HepG2 (cell line): ENCODE measurements around the gene LCMT2. TPM values are rescaled to one million over a fixed set of nuclear protein-coding genes. Genes with fewer than 3 reads are reported as not detected.

ENCODE experiments used
- ARNT2 ChIP-seq: sonication (generic); formaldehyde crosslinking; IDR thresholded peaks from 2 replicates; pipeline ENCODE4 v1.8.0; 2022; ENCODE audit warnings: mild to moderate bottlenecking, low read depth, missing genetic modification reagents, moderate library complexity
- CBX1 ChIP-seq: IDR thresholded peaks from one replicate; pipeline ENCODE4 v1.6.1; 2016; ENCODE audit warnings: antibody characterized with exemption, low read depth
- MAZ ChIP-seq, 2 experiments: sonication (generic) in 1 of 2; formaldehyde crosslinking in 1 of 2; IDR thresholded peaks; 2 replicates each; pipeline versions ENCODE4 v1.5.0 to v1.6.1; 2012 to 2020; ENCODE audit warnings: low read depth in 2 of 2, mild to moderate bottlenecking in 2 of 2, borderline replicate concordance in 1 of 2, improper control_type of control experiment in 1 of 2, low read length in 1 of 2, missing genetic modification reagents in 1 of 2, moderate library complexity in 1 of 2
- PHF5A ChIP-seq: IDR thresholded peaks from one replicate; pipeline ENCODE4 v1.6.1; 2018; ENCODE audit warnings: low read depth, missing genetic modification reagents; ENCODE audit not compliant: unreplicated experiment
- SP140L ChIP-seq: sonication (generic); formaldehyde crosslinking; IDR thresholded peaks from 2 replicates; pipeline ENCODE4 v1.4.0; 2020; ENCODE audit warnings: missing genetic modification reagents, borderline replicate concordance
- ZNF607 ChIP-seq: sonication (generic); formaldehyde crosslinking; IDR thresholded peaks from 2 replicates; pipeline ENCODE4 v1.5.1; 2020; ENCODE audit warnings: missing genetic modification reagents, mild to moderate bottlenecking, borderline replicate concordance
- ZNF674 ChIP-seq: sonication (generic); formaldehyde crosslinking; IDR thresholded peaks from 2 replicates; pipeline ENCODE4 v1.5.0; 2020; ENCODE audit warnings: low read depth, mild to moderate bottlenecking, missing genetic modification reagents
- polyA plus RNA-seq, 8 experiments: library from polyadenylated mRNA; depleted of rRNA in 3 of 8; stranded (reverse) in 7 of 8; unstranded in 1 of 8; fragments of >200 nt; fragmentation: Illumina TruSeq in 4 of 8; extraction: Trizol in 4 of 8; gene quantifications; 2 replicates each; pipeline versions ENCODE4 v1.2.1 to v1.2.3, GENCODE V29; 2011 to 2016; ENCODE audit warnings: low read depth in 4 of 8, missing spikeins in 1 of 8, mixed read lengths in 1 of 8; ENCODE audit not compliant: insufficient read depth in 1 of 8
- total RNA-seq, 5 experiments: library from RNA; depleted of rRNA; stranded (reverse); fragments of >200 nt; fragmentation: Illumina TruSeq; extraction: Trizol; gene quantifications; 2 replicates each; pipeline ENCODE4 v1.2.3, GENCODE V29; 2016; ENCODE audit warnings: low read depth in 1 of 5
- TF ChIP-seq, protein P1 (sequence below), 2 experiments: fragments of 450-650 bp in 1 of 2; sonication (generic) in 1 of 2; formaldehyde crosslinking in 1 of 2; IDR thresholded peaks; 2 replicates each; pipeline versions ENCODE4 v1.6.1 to v1.8.0; 2016 to 2022; ENCODE audit warnings: antibody characterized with exemption in 1 of 2, mild to moderate bottlenecking in 1 of 2, missing genetic modification reagents in 1 of 2
- TF ChIP-seq, protein P2 (sequence below): sonication (generic); formaldehyde crosslinking; IDR thresholded peaks from 2 replicates; pipeline ENCODE4 v1.8.0; 2022; ENCODE audit warnings: missing genetic modification reagents, mild to moderate bottlenecking, borderline replicate concordance
- TF ChIP-seq, protein P3 (sequence below): sonication (generic); formaldehyde crosslinking; conservative IDR thresholded peaks from 2 replicates; pipeline ENCODE4 v1.4.0; 2020; ENCODE audit warnings: missing genetic modification reagents
- TF ChIP-seq, protein P4 (sequence below): sonication (generic); formaldehyde crosslinking; conservative IDR thresholded peaks from 2 replicates; pipeline ENCODE4 v1.8.0; 2022; ENCODE audit warnings: low read depth, missing genetic modification reagents

Gene LCMT2
- total and polyA plus RNA-seq, 2 of the 13 experiments (the other 11 are each of a cell fraction or from before 2014, with no cell fraction given), result 6.9 to 9.1 TPM

DNA sequence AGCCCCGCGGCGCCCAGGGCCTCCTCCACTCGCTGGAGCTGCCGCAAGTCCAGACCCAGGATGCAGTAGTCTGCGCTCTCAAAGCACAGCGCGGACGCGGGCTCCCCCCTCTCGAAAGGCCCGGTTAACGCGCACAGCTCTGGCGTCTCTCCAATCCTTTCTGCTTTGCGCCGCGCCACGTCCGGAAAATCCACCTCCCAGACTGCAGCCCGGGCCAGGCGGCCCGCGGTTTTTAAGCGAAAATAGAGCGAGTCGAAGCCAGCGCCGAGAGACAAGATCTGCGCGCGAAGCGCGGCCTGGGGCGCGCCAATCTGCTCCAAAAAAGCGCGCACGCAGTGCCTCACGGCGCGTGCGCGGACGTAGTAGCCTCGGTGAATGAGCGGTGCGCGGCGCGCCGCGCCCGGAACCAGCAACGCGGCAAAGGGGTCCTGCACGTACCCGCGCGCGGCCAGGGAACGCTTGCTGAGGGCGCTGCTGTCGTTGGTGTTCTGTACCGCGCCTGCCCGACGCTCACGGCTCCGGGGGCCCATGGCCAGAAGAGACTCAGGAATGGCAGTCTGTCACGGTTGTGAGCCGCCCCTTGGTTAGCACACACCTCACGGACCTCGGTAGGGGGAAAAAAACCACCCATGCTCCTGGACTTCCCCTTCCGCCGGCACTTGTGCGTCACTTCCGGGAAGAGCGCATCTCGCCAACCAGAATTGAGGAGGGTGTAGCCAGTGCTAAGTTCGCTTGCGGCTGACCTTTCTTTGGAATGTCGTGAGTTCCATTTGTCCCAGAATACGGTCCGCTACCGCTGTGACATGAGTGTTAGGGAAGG lies at the start of gene LCMT2 (continued):
- TF ChIP-seq, protein P1, sequence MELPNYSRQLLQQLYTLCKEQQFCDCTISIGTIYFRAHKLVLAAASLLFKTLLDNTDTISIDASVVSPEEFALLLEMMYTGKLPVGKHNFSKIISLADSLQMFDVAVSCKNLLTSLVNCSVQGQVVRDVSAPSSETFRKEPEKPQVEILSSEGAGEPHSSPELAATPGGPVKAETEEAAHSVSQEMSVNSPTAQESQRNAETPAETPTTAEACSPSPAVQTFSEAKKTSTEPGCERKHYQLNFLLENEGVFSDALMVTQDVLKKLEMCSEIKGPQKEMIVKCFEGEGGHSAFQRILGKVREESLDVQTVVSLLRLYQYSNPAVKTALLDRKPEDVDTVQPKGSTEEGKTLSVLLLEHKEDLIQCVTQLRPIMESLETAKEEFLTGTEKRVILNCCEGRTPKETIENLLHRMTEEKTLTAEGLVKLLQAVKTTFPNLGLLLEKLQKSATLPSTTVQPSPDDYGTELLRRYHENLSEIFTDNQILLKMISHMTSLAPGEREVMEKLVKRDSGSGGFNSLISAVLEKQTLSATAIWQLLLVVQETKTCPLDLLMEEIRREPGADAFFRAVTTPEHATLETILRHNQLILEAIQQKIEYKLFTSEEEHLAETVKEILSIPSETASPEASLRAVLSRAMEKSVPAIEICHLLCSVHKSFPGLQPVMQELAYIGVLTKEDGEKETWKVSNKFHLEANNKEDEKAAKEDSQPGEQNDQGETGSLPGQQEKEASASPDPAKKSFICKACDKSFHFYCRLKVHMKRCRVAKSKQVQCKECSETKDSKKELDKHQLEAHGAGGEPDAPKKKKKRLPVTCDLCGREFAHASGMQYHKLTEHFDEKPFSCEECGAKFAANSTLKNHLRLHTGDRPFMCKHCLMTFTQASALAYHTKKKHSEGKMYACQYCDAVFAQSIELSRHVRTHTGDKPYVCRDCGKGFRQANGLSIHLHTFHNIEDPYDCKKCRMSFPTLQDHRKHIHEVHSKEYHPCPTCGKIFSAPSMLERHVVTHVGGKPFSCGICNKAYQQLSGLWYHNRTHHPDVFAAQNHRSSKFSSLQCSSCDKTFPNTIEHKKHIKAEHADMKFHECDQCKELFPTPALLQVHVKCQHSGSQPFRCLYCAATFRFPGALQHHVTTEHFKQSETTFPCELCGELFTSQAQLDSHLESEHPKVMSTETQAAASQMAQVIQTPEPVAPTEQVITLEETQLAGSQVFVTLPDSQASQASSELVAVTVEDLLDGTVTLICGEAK (IDR thresholded peaks at IDR 0.05), result peak; percentile 72
- TF ChIP-seq, protein P1 (CRISPR knock-in tag; IDR thresholded peaks at IDR 0.05), result no peak; the same call in 1 of the 2 replicates
- TF ChIP-seq ARNT2 (CRISPR knock-in tag), result peak; percentile 82; the same call in 1 of the 2 replicates
- TF ChIP-seq, protein P2, sequence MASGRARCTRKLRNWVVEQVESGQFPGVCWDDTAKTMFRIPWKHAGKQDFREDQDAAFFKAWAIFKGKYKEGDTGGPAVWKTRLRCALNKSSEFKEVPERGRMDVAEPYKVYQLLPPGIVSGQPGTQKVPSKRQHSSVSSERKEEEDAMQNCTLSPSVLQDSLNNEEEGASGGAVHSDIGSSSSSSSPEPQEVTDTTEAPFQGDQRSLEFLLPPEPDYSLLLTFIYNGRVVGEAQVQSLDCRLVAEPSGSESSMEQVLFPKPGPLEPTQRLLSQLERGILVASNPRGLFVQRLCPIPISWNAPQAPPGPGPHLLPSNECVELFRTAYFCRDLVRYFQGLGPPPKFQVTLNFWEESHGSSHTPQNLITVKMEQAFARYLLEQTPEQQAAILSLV (CRISPR knock-in tag), result no peak; the same call in 1 of the 2 replicates
- TF ChIP-seq, protein P3, sequence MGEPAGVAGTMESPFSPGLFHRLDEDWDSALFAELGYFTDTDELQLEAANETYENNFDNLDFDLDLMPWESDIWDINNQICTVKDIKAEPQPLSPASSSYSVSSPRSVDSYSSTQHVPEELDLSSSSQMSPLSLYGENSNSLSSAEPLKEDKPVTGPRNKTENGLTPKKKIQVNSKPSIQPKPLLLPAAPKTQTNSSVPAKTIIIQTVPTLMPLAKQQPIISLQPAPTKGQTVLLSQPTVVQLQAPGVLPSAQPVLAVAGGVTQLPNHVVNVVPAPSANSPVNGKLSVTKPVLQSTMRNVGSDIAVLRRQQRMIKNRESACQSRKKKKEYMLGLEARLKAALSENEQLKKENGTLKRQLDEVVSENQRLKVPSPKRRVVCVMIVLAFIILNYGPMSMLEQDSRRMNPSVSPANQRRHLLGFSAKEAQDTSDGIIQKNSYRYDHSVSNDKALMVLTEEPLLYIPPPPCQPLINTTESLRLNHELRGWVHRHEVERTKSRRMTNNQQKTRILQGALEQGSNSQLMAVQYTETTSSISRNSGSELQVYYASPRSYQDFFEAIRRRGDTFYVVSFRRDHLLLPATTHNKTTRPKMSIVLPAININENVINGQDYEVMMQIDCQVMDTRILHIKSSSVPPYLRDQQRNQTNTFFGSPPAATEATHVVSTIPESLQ (CRISPR knock-in tag), result no peak
- TF ChIP-seq ZNF674, result no peak
- TF ChIP-seq MAZ (IDR thresholded peaks at IDR 0.05; ENCODE audit: borderline replicate concordance, low read depth, low read length), result peak; percentile 36; the same call in 1 of the 2 replicates
- peak; percentile 61 for TF ChIP-seq MAZ (CRISPR knock-in tag; IDR thresholded peaks at IDR 0.05; ENCODE audit: low read depth)
- TF ChIP-seq CBX1, result no peak
- TF ChIP-seq ZNF607 (CRISPR knock-in tag), result no peak; the same call in 1 of the 2 replicates
- peak; percentile 23; the same call in 1 of the 2 replicates for TF ChIP-seq SP140L (CRISPR knock-in tag)
- TF ChIP-seq PHF5A, result no peak
- TF ChIP-seq, protein P4, sequence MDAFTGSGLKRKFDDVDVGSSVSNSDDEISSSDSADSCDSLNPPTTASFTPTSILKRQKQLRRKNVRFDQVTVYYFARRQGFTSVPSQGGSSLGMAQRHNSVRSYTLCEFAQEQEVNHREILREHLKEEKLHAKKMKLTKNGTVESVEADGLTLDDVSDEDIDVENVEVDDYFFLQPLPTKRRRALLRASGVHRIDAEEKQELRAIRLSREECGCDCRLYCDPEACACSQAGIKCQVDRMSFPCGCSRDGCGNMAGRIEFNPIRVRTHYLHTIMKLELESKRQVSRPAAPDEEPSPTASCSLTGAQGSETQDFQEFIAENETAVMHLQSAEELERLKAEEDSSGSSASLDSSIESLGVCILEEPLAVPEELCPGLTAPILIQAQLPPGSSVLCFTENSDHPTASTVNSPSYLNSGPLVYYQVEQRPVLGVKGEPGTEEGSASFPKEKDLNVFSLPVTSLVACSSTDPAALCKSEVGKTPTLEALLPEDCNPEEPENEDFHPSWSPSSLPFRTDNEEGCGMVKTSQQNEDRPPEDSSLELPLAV, result no peak
